Effector memory CD4-positive, alpha-beta T cell (primary cell): ENCODE measurements around the gene PPP2R5C.
"Not testable (repeated sequence)": the region's sequence is repeated elsewhere in the genome, so short reads cannot be mapped to it uniquely, and the experiment has no call there.

Experiments used
- DNase-seq, 3 donors: peaks; one replicate each; pipeline ENCODE4 v3.0.0-alpha.2; 2020
- H3K27ac ChIP-seq: 2 replicates; pipeline ENCODE4 v1.7.0; 2013; ENCODE audit warnings: mild to moderate bottlenecking, low read length, moderate library complexity; ENCODE audit not compliant: insufficient read depth, poor library complexity, severe bottlenecking
- H3K27me3 ChIP-seq: replicated peaks from 2 replicates; pipeline ENCODE4 v1.7.0; 2013; ENCODE audit warnings: mild to moderate bottlenecking, low read length; ENCODE audit not compliant: insufficient read depth, control insufficient read depth, poor library complexity, severe bottlenecking
- H3K36me3 ChIP-seq: 2 replicates; pipeline ENCODE4 v1.7.0; 2013; ENCODE audit warnings: mild to moderate bottlenecking, low read length, moderate library complexity; ENCODE audit not compliant: control insufficient read depth, insufficient read depth
- H3K4me1 ChIP-seq: 2 replicates; pipeline ENCODE4 v1.7.0; 2013; ENCODE audit warnings: low read length, mild to moderate bottlenecking; ENCODE audit not compliant: control insufficient read depth, insufficient read depth, poor library complexity, severe bottlenecking
- H3K4me3 ChIP-seq: 2 replicates; pipeline ENCODE4 v1.7.0; 2013; ENCODE audit warnings: low read length, low read depth, mild to moderate bottlenecking; ENCODE audit not compliant: insufficient read depth, poor library complexity, severe bottlenecking
- H3K9me3 ChIP-seq: 2 replicates; pipeline ENCODE4 v1.7.0; 2013; ENCODE audit warnings: mild to moderate bottlenecking, low read length, moderate library complexity; ENCODE audit not compliant: control insufficient read depth

Gene PPP2R5C

GRCh38 chr14:101726954-101727302 is 34.6 kb upstream of the PPP2R5C start:
- no peak for DNase-seq
- H3K9me3 ChIP-seq, result no peaks in the 10 kb centered on the region
- H3K36me3 ChIP-seq, result no peaks in the 10 kb centered on the region
- no peak overlapping the region for H3K4me3 ChIP-seq
- H3K27ac ChIP-seq, result no peak overlapping the region
- H3K4me1 ChIP-seq, result peaks cover 27% of the 10 kb centered on the region
- no peaks in the 10 kb centered on the region for H3K27me3 ChIP-seq

GRCh38 chr14:101727611-101728366 is 33.7 kb upstream of the PPP2R5C start:
- peaks cover 26% of the 10 kb centered on the region for H3K4me1 ChIP-seq
- no peak overlapping the region for H3K4me3 ChIP-seq
- H3K27ac ChIP-seq, result no peak overlapping the region
- H3K27me3 ChIP-seq, result no peaks in the 10 kb centered on the region
- no peak for DNase-seq
- no peaks in the 10 kb centered on the region for H3K9me3 ChIP-seq
- no peaks in the 10 kb centered on the region for H3K36me3 ChIP-seq

- no peak overlapping the region for H3K4me3 ChIP-seq
- DNase-seq, result no peak
- no peaks in the 10 kb centered on the region for H3K36me3 ChIP-seq
- H3K27me3 ChIP-seq, result no peaks in the 10 kb centered on the region
- H3K4me1 ChIP-seq, result peaks cover 22% of the 10 kb centered on the region
- H3K9me3 ChIP-seq, result no peaks in the 10 kb centered on the region
- H3K27ac ChIP-seq, result no peak overlapping the region
These were observed 33.2 kb upstream of the PPP2R5C start for GRCh38 chr14:101728367-101728742.

GRCh38 chr14:101729382-101729781 is 32.1 kb upstream of the PPP2R5C start:
- H3K27me3 ChIP-seq, result no peaks in the 10 kb centered on the region
- no peak overlapping the region for H3K27ac ChIP-seq
- no peak overlapping the region for H3K4me3 ChIP-seq
- peaks cover 22% of the 10 kb centered on the region for H3K4me1 ChIP-seq
- no peak for DNase-seq
- no peaks in the 10 kb centered on the region for H3K9me3 ChIP-seq
- H3K36me3 ChIP-seq, result no peaks in the 10 kb centered on the region

GRCh38 chr14:101730157-101730556 is 31.4 kb upstream of the PPP2R5C start:
- H3K4me3 ChIP-seq, H3K9me3 ChIP-seq, H3K36me3 ChIP-seq, DNase-seq, H3K27me3 ChIP-seq: not testable (repeated sequence)
- Histone ChIP-seq H3K4me1 (peaks cover 22% of the 10 kb centered on the region), H3K27ac (peak overlapping the region; percentile 85)

GRCh38 chr14:101730626-101731186 is 30.8 kb upstream of the PPP2R5C start:
- Histone ChIP-seq H3K4me3 (peak overlapping the region; percentile 14), H3K27ac (peak overlapping the region; percentile 85), H3K9me3 (no peaks in the 10 kb centered on the region), H3K36me3 (no peaks in the 10 kb centered on the region), H3K4me1 (peaks cover 22% of the 10 kb centered on the region), H3K27me3 (no peaks in the 10 kb centered on the region)
- no peak for DNase-seq

GRCh38 chr14:101731187-101732080 is 30.1 kb upstream of the PPP2R5C start:
- Histone ChIP-seq H3K27me3 (no peaks in the 10 kb centered on the region), H3K27ac (peak overlapping the region; percentile 85), H3K4me3 (peak overlapping the region; percentile 14), H3K36me3 (no peaks in the 10 kb centered on the region), H3K9me3 (no peaks in the 10 kb centered on the region), H3K4me1 (peaks cover 20% of the 10 kb centered on the region)
- peak; percentile 69 to 78 (median 74) for DNase-seq

GRCh38 chr14:101732118-101732517 is 29.4 kb upstream of the PPP2R5C start:
- Histone ChIP-seq H3K4me3 (no peak overlapping the region), H3K9me3 (no peaks in the 10 kb centered on the region), H3K27me3 (no peaks in the 10 kb centered on the region), H3K4me1 (peaks cover 20% of the 10 kb centered on the region), H3K27ac (peak overlapping the region; percentile 85), H3K36me3 (no peaks in the 10 kb centered on the region)
- no peak for DNase-seq

GRCh38 chr14:101733211-101733610 is 28.3 kb upstream of the PPP2R5C start:
- H3K4me3 ChIP-seq, result no peak overlapping the region
- H3K9me3 ChIP-seq, result no peaks in the 10 kb centered on the region
- no peaks in the 10 kb centered on the region for H3K27me3 ChIP-seq
- no peak for DNase-seq
- H3K4me1 ChIP-seq, result peaks cover 20% of the 10 kb centered on the region
- H3K27ac ChIP-seq, result no peak overlapping the region
- H3K36me3 ChIP-seq, result no peaks in the 10 kb centered on the region
